ENCODE data around the gene FOXP2. TPM values are rescaled to one million over a fixed set of nuclear protein-coding genes. Genes with fewer than 3 reads are reported as not detected.

Gene FOXP2
- total and polyA plus RNA-seq, 7 donors = 1.6 to 150 (median 91.2) TPM

DNA sequence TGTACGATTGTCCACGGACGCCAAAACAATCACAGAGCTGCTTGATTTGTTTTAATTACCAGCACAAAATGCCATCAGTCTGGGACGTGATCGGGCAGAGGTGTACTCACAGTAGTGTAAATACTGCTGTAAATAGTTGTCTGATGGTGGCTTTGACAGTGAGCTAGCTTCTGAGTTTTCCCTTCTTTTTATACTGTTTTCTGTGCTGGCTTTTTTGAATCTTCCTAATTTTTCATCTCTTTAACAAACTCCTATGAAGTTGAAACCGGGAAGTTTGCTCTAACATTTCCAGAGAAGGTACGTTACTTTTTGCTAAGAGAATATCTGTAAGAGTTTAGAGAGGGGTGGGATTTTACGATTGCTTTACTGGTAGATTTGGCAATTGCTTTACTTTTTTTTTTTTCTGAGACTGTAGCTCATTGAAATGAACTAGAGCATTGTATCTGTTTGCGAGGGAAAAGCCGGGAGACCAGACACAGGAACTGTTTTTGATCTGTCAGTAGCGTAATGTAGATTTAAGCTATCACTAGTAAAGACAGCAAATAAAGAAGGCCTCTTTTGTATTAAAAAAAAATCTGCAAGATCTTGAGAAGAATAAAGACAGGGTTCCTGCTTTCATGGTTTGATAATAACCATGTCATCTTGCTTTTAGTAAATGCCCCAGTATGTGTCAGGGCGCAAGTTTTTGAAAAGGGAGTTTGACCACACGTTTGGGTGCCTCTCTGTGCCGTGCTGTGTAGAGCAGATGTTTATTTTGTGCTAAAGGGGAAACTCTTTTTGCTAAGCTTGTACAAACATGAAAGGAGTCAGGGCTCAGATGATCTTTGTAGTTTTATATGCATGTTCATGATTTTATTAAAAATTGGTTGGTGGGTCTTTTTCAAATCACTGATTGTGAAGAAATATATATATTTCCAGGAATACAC lies 712 bp downstream of the FOXP2 start:
- Histone ChIP-seq H3K4me3 (peak overlapping the region; percentile 31 to 55 (median 50)), H3K36me3 (no peaks in the 10 kb centered on the region), H3K27ac (peak overlapping the region; percentile 79 to 91 (median 85)), H3K4me1 (peaks cover 0 to 36% (median 23%) of the 10 kb centered on the region in 4 donors), H3K9me3 (no peaks in the 10 kb centered on the region), H3K27me3 (no peaks in the 10 kb centered on the region)
- TF ChIP-seq EP300 (IDR thresholded peaks at IDR 0.05) (no peak), POLR2A (IDR thresholded peaks at IDR 0.05) (no peak), POLR2AphosphoS5 (IDR thresholded peaks at IDR 0.05) (no peak)
- TF ChIP-seq, protein P1, sequence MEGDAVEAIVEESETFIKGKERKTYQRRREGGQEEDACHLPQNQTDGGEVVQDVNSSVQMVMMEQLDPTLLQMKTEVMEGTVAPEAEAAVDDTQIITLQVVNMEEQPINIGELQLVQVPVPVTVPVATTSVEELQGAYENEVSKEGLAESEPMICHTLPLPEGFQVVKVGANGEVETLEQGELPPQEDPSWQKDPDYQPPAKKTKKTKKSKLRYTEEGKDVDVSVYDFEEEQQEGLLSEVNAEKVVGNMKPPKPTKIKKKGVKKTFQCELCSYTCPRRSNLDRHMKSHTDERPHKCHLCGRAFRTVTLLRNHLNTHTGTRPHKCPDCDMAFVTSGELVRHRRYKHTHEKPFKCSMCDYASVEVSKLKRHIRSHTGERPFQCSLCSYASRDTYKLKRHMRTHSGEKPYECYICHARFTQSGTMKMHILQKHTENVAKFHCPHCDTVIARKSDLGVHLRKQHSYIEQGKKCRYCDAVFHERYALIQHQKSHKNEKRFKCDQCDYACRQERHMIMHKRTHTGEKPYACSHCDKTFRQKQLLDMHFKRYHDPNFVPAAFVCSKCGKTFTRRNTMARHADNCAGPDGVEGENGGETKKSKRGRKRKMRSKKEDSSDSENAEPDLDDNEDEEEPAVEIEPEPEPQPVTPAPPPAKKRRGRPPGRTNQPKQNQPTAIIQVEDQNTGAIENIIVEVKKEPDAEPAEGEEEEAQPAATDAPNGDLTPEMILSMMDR (IDR thresholded peaks at IDR 0.05) = no peak
- intact Hi-C loops (cut with DNase I) = loop anchor here (2.0 to 10.0 kb wide), 3 partner anchors 242 to 1259 kb away; no protein-coding TSS in a partner anchor
- DNase-seq = no peak
- 9 to 43% methylated on average over 14 of the region's 14 CpGs for WGBS, 2 donors

DNA sequence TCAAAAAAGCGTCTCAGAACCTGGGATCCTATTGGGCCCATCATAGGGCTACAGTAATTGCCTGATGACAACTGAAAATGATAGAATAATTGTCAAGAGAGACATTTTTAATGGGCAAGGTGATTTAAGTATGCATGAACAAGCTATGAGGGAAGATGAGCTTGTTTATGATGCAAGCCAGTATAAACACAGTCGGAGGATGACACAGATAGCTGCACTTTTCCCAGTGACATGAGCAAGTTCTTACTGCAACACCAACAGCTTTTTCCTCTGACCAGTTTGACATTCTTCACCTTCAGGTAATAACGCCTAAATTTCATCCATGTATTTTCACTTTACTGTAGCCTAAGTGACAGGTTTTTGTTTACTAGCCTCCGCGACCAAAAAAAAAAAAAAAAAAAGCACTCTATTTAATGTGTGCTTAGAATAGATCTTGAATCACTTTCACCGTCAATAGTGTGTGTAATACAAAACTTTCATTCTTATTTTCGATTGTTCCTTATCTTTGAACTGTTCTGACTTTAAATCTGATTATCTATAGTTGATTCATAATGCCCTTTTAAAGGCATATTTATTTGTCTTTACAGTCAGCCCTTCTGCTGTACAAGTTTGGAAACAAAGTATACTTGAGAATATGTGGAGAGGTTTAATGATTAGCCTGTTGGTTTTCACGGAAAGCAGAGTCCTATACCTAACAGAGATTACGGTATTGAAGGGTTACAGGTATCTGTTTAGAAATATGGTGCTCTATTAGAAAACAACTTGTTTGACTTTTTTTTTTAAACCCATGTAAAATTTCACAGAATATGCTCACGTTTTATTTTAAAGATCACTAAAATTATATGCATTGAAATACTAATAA lies 1.7 kb downstream of the FOXP2 start:
- peak overlapping the region; percentile 31 to 55 (median 50) for H3K4me3 ChIP-seq
- H3K27ac ChIP-seq = peak overlapping the region; percentile 79 to 91 (median 85)
- no peaks in the 10 kb centered on the region for H3K27me3 ChIP-seq
- no peaks in the 10 kb centered on the region for H3K36me3 ChIP-seq
- intact Hi-C loops (cut with DNase I) = loop anchor here (5.0 to 10.0 kb wide), 2 partner anchors 241 to 1258 kb away; no protein-coding TSS in a partner anchor
- WGBS, 2 donors = 17 to 53% methylated on average over 10 of the region's 10 CpGs
- DNase-seq = no peak
- no peaks in the 10 kb centered on the region for H3K9me3 ChIP-seq
- TF ChIP-seq EP300 (IDR thresholded peaks at IDR 0.05) (no peak), POLR2AphosphoS5 (IDR thresholded peaks at IDR 0.05) (peak in 2 of 4 donors; percentile 34 to 35)
- H3K4me1 ChIP-seq = peaks cover 0 to 46% (median 27%) of the 10 kb centered on the region in 4 donors

DNA sequence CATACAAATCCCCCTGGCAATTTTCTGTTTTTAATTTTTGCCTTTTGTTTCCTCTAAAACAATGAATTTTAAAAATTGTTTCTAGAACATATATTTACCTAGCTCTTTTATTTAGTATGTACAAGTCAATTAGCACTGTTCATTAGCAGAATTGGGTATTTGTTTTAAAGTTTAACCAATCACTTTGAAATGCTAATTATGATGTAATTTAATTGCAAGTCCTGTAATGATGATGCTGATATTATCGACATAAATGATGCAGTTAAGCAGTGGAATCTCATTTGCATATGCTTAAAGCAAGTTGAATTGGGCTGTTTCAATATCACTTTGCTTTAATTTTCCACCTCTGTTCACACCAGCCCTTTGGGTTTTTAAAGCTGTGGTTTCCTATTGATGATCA lies 2.7 kb downstream of the FOXP2 start:
- Histone ChIP-seq H3K36me3 (no peaks in the 10 kb centered on the region), H3K9me3 (no peaks in the 10 kb centered on the region), H3K27ac (peak overlapping the region; percentile 79 to 91 (median 85)), H3K4me3 (peak overlapping the region; percentile 31 to 55 (median 50)), H3K4me1 (peaks cover 0 to 49% (median 28%) of the 10 kb centered on the region in 4 donors), H3K27me3 (no peaks in the 10 kb centered on the region)
- DNase-seq = no peak
- WGBS, 2 donors = 80 to 86% methylated on average over 1 of the region's 1 CpG
- intact Hi-C loops (cut with DNase I) = loop anchor here (5.0 to 10.0 kb wide), 2 partner anchors 240 to 1258 kb away; no protein-coding TSS in a partner anchor
- TF ChIP-seq POLR2A (IDR thresholded peaks at IDR 0.05) (no peak), EP300 (IDR thresholded peaks at IDR 0.05) (no peak), POLR2AphosphoS5 (IDR thresholded peaks at IDR 0.05) (no peak)
- TF ChIP-seq, protein P1 (IDR thresholded peaks at IDR 0.05) = no peak

DNA sequence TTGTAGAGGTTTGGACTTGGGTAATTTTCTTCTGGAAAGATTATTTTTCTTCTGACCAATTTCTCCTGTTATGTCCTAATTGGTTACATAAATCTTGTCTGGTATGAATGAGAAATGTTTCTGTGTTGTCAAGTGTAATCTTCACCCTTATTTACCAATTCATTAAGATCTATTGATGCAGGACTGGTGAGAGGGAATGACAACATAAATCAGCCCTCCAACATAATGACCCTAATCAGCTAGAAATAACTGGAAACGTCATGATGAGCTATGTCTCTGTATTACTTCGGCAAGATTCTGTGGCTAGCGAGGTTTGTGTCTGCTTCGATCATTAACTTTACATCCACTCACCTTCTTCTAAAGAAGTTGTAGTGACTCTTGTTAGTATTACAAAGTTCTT lies 3.5 kb downstream of the FOXP2 start:
- no peaks in the 10 kb centered on the region for H3K36me3 ChIP-seq
- 76 to 82% methylated on average over 4 of the region's 4 CpGs for WGBS, 2 donors
- H3K27ac ChIP-seq = peak overlapping the region; percentile 79 to 91 (median 85)
- DNase-seq = no peak
- peaks cover 0 to 50% (median 33%) of the 10 kb centered on the region in 4 donors for H3K4me1 ChIP-seq
- H3K27me3 ChIP-seq = no peaks in the 10 kb centered on the region
- intact Hi-C loops (cut with DNase I) = loop anchor here (5.0 to 10.0 kb wide), 2 partner anchors 239 to 1257 kb away; no protein-coding TSS in a partner anchor
- TF ChIP-seq, protein P1 (IDR thresholded peaks at IDR 0.05) = no peak
- no peak for TF ChIP-seq EP300 (IDR thresholded peaks at IDR 0.05)
- TF ChIP-seq POLR2AphosphoS5 (IDR thresholded peaks at IDR 0.05) = no peak
- no peak for TF ChIP-seq POLR2A (IDR thresholded peaks at IDR 0.05)
- H3K9me3 ChIP-seq = no peaks in the 10 kb centered on the region
- peak overlapping the region; percentile 31 to 55 (median 50) for H3K4me3 ChIP-seq

Data from sigmoid colon (tissue), 7 donors.